NCI-H2227 (cell line): ENCODE data around the gene TEP1.
"Not testable (repeated sequence)": the region's sequence is repeated elsewhere in the genome, so short reads cannot be mapped to it uniquely, and the experiment has no call there.

Source experiments
- DNase-seq: peaks from one replicate; lab custom pipeline; 2025; ENCODE audit not compliant: unreplicated experiment; lab: John Stamatoyannopoulos, UW

TEP1 gene

DNA sequence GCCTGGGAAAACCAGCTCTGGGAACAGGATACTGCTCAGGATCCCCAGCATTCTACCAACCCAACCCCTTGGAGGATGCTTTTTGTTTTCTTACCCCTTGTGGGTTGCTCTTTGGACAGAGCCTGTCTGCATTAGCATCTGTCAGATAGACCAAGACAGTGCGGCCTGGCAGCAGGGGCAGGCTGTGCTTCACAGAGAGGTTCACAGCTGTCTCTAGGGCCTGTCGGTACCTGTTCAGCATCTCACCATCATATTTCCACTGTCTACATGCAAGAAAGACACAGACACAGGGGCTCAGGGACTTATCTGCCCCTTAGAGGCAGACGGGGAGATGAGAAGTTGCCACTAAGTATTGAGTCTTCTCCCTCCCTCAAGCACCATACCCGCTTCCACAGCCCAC lies 21.8 kb downstream of the TEP1 start:
- no peak for DNase-seq

DNA sequence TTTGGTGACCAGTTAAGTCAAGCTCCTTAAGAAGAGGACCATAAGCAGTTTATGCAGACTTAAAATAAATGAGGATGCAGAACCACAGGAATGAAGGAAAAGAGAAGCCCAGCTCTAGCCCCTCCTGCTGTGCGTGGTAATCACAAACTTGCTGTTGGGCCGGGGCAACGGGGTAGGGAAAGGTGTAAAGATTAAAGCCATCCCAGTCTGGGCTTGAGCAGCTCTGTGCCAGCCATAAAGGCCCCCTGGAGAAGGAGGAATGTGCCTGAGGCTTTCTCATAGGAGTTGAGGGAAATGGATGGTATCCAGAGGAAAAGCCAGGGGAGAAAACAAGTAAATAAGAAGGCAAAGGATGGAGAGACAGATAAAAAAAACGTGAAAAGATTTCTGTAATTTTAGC lies 25.1 kb downstream of the TEP1 start:
- no peak for DNase-seq

DNA sequence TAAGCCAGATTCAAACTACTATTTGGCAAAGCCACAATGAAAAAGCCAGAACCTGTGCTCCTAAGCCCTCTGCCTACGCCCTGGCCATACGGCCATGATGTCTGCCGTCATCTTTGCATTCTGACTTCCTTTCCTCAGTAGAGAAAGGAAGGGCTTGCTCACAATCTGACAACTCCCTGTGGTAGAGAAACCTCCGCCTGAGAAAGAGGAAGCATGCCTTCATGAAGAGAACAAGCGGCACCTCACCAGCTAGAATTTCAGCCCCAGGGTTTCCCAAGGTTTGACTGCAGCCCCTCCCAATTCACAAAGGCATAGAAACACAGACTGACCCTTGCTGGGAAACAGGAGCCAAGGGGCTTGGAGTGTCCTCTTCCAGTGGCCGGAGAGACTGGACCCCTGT lies 25.7 kb downstream of the TEP1 start:
- DNase-seq, result no peak

DNA sequence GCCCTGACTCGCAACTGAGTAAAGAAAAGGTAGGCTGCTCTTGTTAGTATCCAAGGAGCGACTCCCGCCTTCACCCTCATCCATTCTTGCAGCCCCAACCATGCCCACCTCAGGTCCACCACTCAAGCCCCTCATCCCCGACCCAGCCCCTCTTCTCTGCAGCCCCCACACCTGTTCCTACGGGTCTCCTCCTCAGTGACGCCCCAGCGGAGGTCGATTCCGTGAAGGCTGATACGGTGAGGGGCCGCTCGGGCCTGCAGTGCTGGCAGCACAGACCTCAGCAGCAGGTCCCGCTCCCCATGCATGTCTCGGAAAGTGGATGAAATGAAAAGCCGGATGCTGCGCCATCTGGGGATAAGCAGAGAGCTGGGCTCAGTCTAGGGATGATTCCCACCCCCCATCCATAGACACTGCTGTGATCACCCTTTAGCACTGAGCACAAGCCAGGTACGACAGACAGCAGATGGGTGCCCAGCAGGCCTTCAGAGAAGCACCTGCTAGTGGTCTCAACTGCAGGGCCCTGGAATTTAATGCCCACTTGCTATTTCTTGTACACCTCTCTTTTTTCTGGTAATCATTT lies 26.9 kb downstream of the TEP1 start:
- DNase-seq, result no peak

DNA sequence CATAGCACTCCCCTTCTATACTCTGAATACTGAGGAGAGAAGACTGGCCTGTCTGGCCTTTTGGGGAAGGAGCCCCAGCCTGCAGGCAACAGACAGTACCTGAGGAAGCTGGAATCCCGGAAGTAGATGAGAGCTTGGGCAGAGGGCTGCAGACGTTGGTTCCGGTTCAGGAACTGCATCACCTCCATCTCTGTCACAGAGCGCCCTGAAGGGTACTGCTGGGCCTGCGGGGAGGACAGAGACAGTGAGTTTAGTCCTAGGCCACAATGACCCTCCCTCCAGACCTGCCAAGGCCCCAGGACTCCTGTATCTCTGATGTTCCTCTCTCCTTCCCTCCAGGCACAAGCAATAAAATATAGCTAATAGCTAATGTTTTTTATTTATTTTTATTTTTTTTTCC lies 28.4 kb downstream of the TEP1 start:
- no peak for DNase-seq

DNA sequence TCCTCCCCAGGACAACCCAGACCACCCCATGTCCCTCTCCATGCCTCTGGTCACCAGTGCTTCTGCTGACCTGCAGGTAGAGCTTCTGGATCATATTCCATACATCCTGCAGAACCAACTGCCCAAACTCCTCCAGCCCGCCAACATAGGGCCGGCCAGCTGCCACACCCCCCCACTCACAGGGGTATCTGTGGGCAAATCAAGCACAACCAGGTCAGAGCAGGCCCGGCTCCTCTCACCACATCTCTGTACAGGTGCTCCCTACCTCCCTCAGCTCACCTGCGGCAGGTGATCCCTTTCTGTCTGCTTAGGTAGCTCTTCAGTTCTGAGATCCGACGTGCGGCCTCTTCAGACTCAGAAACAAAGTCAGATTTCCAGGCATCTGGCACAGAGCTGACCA lies 29.0 kb downstream of the TEP1 start:
- no peak for DNase-seq

DNA sequence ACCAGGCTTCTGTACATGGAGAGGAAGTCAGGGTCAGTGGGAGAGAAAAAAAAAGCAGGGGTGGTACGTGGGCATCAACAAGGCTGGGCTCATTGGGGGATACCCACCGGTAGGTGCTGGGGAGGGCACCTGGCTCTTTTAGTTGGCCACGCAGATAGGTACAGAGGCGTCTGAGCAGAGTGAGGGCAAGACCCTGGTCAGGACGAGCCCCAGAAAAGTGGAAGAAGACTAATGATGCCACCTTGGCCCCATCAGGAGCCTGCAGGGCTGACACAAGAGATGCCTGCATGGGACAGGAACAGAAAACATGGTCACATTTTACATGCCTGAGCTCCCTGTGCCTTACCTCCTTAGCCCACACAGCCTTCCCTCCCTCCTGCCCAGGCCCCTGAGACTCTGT lies 29.7 kb downstream of the TEP1 start:
- no peak for DNase-seq

DNA sequence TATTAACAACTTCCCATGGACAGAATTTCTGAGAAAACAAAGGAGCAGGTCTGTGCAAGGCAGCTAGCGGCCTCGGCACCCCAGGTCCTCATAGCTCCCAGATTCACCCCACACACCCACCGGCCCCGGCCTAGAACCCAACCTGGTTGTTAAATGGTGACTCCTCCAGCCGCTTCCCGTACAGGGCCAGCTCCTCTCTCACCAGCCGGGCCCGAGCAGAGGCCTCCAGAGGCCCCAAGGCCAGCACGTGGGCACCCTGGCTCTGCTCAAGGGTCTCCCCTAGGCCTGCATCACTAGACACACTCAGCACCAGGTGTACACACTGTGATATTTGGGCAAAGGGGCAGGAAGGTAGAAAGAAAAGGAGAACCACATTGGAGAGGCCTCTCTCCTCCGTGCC lies 30.3 kb downstream of the TEP1 start:
- DNase-seq, result no peak

DNA sequence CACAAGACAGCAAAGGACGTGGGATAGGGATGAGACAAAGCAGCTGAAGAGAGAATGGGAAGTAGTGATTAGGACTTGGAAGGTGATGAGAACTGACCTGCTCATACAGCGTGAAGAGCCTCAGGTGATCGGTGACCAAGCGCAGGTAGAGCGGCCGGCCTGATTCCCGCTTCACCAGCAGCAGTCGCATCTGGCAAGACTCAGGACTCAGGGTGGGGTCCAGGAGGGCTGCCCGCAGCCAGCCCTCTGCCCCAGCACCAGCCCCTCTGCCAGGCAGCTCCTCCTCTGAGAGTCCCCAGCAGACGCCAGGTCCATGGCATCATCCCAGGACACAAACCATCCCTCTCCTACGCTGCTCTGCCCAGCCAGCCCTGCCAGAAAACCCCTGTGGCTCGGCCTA lies 30.8 kb downstream of the TEP1 start:
- DNase-seq, result no peak

DNA sequence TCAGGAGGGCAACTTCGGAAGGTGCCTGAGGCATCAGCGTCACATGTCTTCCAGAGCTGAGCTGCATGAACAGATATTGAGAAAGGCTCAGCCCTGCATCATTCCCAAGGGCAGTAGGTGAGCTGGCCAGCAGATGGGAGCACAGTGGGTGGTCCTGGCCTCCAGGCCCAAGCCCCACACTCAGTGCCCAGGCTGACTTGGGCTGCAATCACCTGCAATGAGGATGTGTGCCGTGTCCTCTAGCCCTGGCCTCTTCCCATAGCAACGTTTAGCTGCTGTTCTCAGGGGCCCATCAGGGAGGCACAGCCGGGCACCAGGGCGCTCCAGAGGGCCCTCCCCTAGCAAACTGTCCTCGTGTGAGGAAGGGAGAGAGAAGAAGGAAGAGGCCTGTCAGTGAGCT lies 32.0 kb downstream of the TEP1 start:
- DNase-seq, result no peak

DNA sequence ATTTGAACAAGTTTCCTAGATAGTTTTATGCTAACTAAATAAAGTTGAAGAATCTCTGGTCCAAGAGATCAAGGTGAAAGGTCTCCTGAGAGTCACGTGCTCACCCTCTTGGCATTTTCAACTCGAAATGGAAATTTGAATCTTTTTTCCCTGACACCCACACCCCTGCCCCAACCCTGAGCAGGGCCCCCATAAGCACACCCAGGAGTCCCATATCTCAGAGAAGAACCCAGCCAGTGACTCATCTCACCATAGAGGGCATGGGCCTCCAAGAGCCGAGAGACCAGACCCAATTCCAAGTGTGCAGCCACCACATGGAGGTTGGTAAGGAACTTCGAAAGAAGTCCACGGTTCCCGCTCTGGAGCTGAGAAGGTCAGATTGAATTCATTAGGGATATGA lies 32.6 kb downstream of the TEP1 start:
- no peak for DNase-seq

DNA sequence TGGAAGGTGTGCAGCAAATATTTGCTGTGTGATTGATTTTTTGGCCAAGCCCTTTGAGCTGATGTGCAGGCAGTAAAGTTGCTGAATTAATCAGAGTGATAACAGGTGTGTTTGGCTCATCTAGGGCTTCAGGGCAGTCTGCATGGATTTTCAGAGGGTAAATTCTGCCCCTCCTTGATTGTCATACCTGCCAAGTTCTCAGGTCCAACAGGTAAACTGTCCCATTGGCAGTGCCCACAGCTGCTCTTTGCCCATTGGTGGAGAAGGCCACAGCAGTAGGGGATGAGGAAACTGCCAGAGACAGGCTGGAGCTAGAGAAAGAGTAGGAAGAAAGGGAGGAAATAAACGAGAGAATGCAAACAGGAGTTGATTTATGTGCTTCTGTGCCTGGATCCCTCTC lies 33.6 kb downstream of the TEP1 start:
- DNase-seq, result no peak

DNA sequence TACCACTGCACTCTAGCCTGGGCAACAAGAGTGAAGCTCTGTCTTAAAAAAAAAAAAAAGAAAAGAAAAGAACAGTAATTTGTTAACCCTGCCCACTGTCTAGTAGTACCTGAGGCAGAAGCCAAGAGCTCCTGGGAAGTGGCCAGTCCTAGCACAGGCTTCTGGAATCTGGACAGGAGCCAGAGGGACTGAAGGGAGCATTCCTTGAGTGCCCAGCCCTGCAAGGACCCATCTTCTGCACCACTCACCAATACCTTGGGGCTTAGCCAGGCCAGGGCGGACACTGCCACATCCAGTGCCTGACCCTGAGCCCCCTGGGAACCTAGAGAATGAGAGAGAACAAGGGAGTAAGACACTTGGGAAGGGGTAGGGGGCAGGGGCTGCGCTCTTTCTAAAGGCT lies 36.1 kb downstream of the TEP1 start:
- no peak for DNase-seq

DNA sequence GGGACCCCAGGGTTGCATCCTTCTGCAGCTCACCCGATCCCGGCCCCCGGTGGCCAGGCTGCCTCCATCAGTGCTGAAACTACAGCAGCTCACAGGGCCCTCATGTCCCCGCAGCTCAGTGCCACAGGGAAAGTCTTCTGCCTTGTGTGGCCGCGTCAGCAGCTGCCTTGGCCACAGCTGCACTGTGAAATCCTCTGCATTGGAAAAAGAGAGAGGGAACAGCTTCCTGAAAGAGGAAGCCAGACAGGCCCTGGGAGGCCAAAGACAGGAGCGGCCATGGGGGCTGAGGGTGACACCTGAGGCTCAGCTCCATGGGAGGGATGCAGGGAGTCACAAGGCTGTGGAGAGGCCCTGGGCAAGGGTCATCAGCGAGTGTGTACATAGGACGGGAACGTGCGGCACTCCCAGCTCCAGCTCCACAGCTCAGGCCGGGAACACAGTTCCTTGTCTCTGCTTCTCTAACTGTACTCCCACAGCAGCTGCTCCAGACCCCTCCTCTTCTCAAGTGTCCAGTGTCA lies 37.2 kb downstream of the TEP1 start:
- no peak for DNase-seq

DNA sequence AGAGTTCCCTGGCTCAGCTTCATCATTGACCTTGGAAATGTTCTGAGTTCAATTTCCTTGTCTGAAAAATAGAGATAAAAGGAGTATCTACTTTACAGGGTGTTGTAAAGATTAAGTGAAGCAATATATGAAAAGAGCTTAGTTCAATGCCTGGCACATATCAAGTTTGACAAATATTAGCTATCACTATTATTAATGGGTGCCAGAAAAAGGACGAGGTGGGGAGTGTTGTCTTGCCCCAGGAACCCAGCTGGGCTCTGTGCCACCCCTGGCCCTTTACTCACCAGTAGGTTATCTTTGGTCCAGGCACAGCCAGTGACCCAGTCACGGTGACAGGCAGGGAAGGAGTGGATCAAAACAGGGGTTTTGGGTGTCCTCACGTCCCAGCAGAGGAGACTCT lies 37.8 kb downstream of the TEP1 start:
- no peak for DNase-seq

DNA sequence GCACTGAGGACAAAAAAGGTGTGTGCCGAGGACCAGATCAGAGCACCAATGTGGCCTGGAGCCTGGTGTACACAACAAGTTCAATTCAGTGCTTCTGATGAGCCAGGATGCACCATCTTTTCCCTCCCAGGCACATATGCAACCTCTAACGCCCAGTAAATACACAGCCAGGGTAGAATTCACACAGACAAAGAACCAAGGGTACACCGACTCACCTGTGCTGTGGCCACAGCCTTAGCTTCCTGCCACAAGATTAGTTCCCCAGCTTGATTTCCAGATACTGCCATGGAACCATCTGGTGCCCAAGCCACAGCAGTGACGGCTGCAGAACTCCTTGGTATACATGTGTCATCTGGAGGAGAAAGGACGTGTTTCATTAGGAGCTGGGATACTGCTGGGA lies 40.5 kb downstream of the TEP1 start:
- DNase-seq, result no peak

DNA sequence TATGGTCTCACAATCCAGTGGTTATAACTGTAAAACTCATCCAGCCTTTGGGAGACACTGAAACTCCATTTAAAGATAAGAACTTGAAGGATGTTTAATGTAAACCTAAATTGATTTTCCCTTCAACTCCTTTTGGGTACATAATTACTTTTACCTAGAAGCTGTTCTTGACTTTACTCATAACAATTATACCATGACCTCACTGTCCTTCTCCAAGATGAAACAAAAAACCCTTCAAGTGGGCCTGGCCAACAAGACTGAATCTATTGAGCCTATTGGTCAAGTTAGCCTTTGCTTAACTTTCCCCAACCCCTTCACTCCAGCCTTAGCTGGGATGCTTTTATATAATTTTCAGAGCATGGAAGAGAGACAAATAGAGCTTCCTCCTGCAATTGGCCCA lies 47.4 kb downstream of the TEP1 start:
- no peak for DNase-seq

DNA sequence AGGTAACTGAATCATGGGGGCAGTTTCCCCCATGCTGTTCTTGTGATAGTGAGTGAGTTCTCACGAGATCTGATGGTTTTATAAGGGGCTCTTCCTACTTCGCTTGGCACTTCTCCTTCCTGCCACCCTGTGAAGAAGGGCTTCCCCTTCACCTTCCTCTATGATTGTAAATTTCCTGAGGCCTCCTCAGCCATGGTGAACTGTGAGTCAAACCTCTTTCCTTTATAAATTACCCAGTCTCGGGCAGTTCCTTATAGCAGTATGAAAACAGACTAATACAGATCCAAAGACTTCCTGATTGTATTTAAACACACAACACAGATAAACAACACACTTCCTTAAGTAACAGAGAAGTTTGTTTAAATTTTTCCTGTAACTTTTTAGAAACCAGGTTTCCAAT lies 54.8 kb downstream of the TEP1 start:
- DNase-seq, result not testable (repeated sequence)

DNA sequence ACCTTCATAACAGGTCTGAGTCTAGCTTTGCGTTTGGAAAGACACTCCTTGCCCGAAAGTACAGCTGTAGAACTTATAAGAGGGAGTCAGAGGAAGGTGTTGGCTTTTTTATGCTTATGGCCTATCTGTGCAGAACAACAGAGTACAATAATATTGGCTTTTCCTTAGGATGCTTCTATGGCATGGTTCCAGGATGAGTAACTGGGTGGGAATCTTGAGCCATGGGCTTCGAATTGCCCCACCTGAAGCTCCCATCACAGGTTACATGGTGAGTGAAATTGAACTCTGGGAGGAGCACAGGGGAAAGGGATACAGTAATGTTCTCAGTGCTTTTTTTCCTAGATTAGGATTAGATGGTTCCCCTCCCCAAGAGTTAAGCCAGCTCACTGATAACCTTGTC lies 56.9 kb downstream of the TEP1 start:
- DNase-seq, result no peak

DNA sequence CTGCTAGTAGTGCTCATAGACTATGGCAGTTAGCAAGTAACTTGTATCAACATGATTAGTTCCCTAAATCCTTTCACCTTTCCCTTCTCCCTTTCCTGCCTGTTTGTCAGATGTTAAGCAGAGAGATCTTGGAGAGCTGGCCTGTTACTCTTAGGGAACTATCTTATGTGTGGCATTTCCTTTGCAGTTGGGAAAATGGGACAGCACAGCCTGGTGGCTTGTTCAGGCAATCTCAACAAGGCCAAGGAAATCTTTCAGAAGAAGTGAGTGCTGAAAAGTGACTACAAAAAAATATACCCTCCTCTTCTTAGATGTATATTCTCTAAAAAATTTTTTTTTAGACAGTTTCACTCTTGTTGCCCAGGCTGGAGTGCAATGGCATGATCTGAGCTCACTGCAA lies 62.4 kb downstream of the TEP1 start:
- DNase-seq, result no peak

DNA sequence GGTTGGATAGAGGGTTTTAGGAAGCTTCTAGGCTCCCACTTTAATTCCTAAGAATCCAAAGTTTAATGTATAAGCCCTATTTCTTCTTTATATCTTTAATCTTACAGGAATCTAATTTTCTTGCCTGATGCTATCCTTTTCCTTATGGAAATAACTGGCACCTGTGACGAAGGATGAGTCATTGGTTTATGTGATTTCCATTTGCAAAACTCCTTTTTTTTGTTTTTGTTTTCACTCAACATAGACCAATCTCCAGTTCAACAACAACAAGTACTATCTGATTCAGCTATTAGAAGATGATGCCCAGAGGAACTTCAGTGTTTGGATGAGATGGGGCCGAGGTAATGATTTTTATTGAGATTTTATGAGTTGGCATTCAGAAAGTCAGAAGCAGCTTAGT lies 63.0 kb downstream of the TEP1 start:
- DNase-seq, result no peak

DNA sequence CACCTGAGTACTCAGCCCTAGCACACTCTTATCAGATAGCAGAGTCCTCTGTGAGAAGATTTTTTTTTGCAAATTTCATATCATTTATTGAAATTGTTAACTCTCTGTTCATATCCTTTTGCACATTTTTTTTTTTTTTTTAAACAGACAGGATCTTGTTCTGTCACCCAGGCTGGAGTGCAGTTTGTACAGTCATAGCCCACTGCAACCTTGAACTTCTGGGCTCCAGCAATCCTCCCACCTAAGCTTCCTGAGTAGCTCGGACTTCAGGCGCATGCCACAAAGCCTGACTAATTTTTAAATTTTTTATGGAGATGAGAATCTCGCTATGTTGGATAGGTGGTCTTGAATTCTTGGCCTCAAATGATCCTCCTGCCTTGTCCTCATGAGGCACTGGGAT lies 65.6 kb downstream of the TEP1 start:
- no peak for DNase-seq

DNA sequence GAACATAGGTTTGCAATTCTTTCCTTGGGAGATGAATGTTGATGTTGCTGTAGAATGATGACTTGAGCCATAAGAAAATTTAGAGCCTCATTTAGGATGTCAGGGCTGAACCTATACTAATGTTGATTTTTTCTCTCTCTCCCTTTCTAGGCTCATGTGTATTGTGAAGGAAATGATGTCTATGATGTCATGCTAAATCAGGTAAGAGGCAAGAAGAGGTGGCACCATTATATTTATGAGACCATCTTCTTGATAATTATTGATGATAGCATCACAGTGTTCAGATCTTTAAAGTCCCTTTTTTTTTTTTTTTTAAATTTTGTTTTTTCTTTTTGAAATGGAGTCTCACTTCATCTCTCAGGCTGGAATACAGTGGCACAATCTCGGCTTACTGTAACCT lies 66.6 kb downstream of the TEP1 start:
- DNase-seq, result no peak

DNA sequence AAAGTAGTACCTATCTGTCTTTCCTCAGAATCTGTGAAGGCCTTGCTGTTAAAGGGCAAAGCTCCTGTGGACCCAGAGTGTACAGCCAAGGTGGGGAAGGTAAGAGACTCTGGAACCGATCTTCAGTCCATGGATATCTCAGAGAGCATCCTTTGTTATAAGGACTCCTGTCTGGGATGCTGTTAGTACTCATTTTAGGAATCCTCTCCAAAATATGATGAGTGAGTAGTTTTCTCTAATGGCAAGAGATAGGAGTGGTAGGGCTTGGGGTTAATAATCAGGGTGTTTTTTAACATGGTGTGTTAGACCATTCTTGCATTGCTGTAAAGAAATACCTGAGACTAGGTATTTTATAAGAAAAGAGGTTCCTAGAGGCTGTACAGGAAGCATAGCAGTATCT lies 67.9 kb downstream of the TEP1 start:
- no peak for DNase-seq
